ENCODE data around the gene ADAMTS5. TPM values are rescaled to one million over a fixed set of nuclear protein-coding genes. Genes with fewer than 3 reads are reported as not detected.

ADAMTS5 gene
- total and polyA plus RNA-seq, 2 of the 8 experiments (the other 6 are each of a cell fraction or from before 2014, with no cell fraction given): 0.20 to 1.1 TPM

- TF ChIP-seq SRF (IDR thresholded peaks at IDR 0.05; ENCODE audit: low read depth, low read length): no peak
Measured at GRCh38 chr21:26888931-26889330, 78.0 kb downstream of the ADAMTS5 start (continued).

DNA sequence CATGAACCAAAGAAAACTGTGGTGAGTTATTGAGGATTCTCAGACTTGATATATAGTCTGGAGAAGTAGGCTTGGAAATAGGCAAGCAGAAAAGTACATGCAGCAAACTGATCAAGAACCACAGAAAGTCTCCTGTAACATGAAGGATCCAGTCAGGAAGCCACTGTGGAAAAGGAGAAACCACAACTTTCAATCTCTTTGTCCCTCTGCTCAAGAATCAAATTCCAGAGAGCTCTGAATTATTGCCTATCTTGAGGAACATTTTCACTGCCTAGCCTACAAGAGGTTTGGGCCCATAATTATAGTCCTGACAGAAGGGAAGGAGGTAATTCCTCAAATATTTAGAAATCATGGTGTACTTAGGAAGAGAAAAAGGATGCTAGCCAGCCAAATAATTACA, 78.6 kb downstream of the ADAMTS5 start:
- Histone ChIP-seq H3K9me3 (ENCODE audit: insufficient read depth in 2 of 2, low read depth in 1 of 2, low read length in 1 of 2) (no peaks in the 10 kb centered on the region), H3K27ac (ENCODE audit: low read depth, low read length) (no peak overlapping the region), H3K79me1 (ENCODE audit: low read depth, low read length) (no peaks in the 10 kb centered on the region), H3K18ac (ENCODE audit: extremely low read depth, low read length) (no peak overlapping the region), H2BK20ac (ENCODE audit: low read length) (no peak overlapping the region), H3K23ac (ENCODE audit: insufficient read length) (no peak overlapping the region), H2BK12ac (ENCODE audit: low read depth, low read length) (no peak overlapping the region), H3K4ac (replicated peaks; ENCODE audit: insufficient read length, low read depth, low read length) (no peak overlapping the region), H3K4me3 (ENCODE audit: extremely low read depth in 1 of 4, insufficient read depth in 2 of 4, low read depth in 3 of 4, low read length in 4 of 4) (no peak overlapping the region), H2BK15ac (ENCODE audit: low read length) (no peak overlapping the region), H4K8ac (ENCODE audit: extremely low read depth, insufficient read depth, low read length) (no peak overlapping the region), H3K36me3 (ENCODE audit: control insufficient read depth in 2 of 4, insufficient read depth in 4 of 4, low read length in 3 of 4) (no peaks in the 10 kb centered on the region; a peak in 1 of 8 replicates), H3K4me2 (ENCODE audit: insufficient read depth in 1 of 2, low read depth in 2 of 2, low read length in 2 of 2) (no peak overlapping the region), H3K14ac (ENCODE audit: insufficient read length) (no peak overlapping the region), H3K27me3 (replicated peaks in 1 of 4; ENCODE audit: control insufficient read depth in 3 of 4, extremely low read depth in 1 of 4, insufficient read depth in 3 of 4, low read length in 3 of 4) (peaks cover 0 to 1% (median 0%) of the 10 kb centered on the region in 4 experiments; a peak in 1 of 7 replicates), H4K20me1 (replicated peaks in 1 of 2; ENCODE audit: control insufficient read depth in 1 of 2, insufficient read depth in 2 of 2, low read length in 2 of 2) (no peaks in the 10 kb centered on the region), H2BK5ac (ENCODE audit: low read depth, low read length) (no peak overlapping the region), H3K79me2 (ENCODE audit: control insufficient read depth in 1 of 2, insufficient read depth in 2 of 2, low read length in 2 of 2) (no peaks in the 10 kb centered on the region), H4K91ac (replicated peaks; ENCODE audit: insufficient read length, low read length) (no peak overlapping the region), H4K5ac (ENCODE audit: insufficient read length, low read depth, low read length) (no peak overlapping the region), H3K23me2 (ENCODE audit: low read depth, low read length) (no peaks in the 10 kb centered on the region), H2AK5ac (ENCODE audit: low read depth, low read length) (no peak overlapping the region), H2BK120ac (replicated peaks; ENCODE audit: low read depth, low read length) (no peak overlapping the region), H2AFZ (ENCODE audit: low read length) (no peak overlapping the region), H3K56ac (replicated peaks; ENCODE audit: insufficient read length, low read depth, low read length) (no peak overlapping the region), H3K9ac (replicated peaks in 1 of 4; ENCODE audit: extremely low read depth in 1 of 4, low read depth in 3 of 4, low read length in 3 of 4) (no peak overlapping the region), H3K4me1 (replicated peaks in 1 of 4; ENCODE audit: control insufficient read depth in 3 of 4, insufficient read depth in 4 of 4, low read length in 3 of 4) (no peaks in the 10 kb centered on the region)
- POLR2A ChIA-PET (ENCODE audit: partially characterized antibody): no interaction called here
- no peak for DNase-seq (ENCODE audit: low read depth in 1 of 2, low spot score in 2 of 2)
- FAIRE-seq: no peak
- CTCF ChIA-PET (ENCODE audit: partially characterized antibody): interaction anchor here (2.1 kb wide), 1 partner anchor 73 kb away, joined by 8 read pairs; no protein-coding TSS in a partner anchor
- TF ChIP-seq SP4 (IDR thresholded peaks at IDR 0.05; ENCODE audit: low read length): no peak
- TF ChIP-seq, protein P1, sequence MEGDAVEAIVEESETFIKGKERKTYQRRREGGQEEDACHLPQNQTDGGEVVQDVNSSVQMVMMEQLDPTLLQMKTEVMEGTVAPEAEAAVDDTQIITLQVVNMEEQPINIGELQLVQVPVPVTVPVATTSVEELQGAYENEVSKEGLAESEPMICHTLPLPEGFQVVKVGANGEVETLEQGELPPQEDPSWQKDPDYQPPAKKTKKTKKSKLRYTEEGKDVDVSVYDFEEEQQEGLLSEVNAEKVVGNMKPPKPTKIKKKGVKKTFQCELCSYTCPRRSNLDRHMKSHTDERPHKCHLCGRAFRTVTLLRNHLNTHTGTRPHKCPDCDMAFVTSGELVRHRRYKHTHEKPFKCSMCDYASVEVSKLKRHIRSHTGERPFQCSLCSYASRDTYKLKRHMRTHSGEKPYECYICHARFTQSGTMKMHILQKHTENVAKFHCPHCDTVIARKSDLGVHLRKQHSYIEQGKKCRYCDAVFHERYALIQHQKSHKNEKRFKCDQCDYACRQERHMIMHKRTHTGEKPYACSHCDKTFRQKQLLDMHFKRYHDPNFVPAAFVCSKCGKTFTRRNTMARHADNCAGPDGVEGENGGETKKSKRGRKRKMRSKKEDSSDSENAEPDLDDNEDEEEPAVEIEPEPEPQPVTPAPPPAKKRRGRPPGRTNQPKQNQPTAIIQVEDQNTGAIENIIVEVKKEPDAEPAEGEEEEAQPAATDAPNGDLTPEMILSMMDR (IDR thresholded peaks at IDR 0.05; ENCODE audit: control extremely low read depth in 1 of 3, insufficient read depth in 1 of 3, low read depth in 1 of 3, low read length in 3 of 3): no peak
- TF ChIP-seq, protein P2, sequence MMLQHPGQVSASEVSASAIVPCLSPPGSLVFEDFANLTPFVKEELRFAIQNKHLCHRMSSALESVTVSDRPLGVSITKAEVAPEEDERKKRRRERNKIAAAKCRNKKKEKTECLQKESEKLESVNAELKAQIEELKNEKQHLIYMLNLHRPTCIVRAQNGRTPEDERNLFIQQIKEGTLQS (IDR thresholded peaks at IDR 0.05; ENCODE audit: insufficient read depth, low read depth, low read length): no peak
- TF ChIP-seq SUZ12 (IDR thresholded peaks at IDR 0.05; ENCODE audit: low read length): no peak
- TF ChIP-seq POLR2AphosphoS5 (IDR thresholded peaks at IDR 0.05; ENCODE audit: low read depth, low read length): no peak
- TF ChIP-seq EZH2 (IDR thresholded peaks at IDR 0.05; ENCODE audit: low read depth, low read length, severe bottlenecking): no peak
- TF ChIP-seq ASH2L (IDR thresholded peaks at IDR 0.05; ENCODE audit: low read length): no peak
- no peak for TF ChIP-seq KDM5A (IDR thresholded peaks at IDR 0.05; ENCODE audit: low read length)
- no peak for TF ChIP-seq CEBPB (IDR thresholded peaks at IDR 0.05; ENCODE audit: low read depth, low read length)
- TF ChIP-seq RFX5 (IDR thresholded peaks at IDR 0.05; ENCODE audit: borderline replicate concordance, low read depth, low read length): no peak

Data from H1 (cell line).